Panc1 (cell line): ENCODE results near the gene RBM5. TPM values are rescaled to one million over a fixed set of nuclear protein-coding genes. Genes with fewer than 3 reads are reported as not detected.

Experiments used
- ATAC-seq: fragments of 200-7000 bp; cut with Tn5 transposase; 2 replicates; pipeline ENCODE4 v1.9.1; 2020; ENCODE audit warnings: mild to moderate bottlenecking, moderate library complexity
- BruUV-seq: library from RNA; stranded (reverse); fragments of 400-500 nt; replicated peaks from 2 replicates; lab custom pipeline; 2021; lab: Mats Ljungman, UMichigan
- CTCF ChIA-PET: fragments of 300-600 bp; sonication (Branson Sonifier 250); formaldehyde crosslinking; loops from one replicate; lab custom pipeline; 2022; ENCODE audit warnings: antibody characterized with exemption; lab: Charles Lee
- POLR2A ChIA-PET: fragments of 300-600 bp; sonication (Branson Sonifier 250); formaldehyde crosslinking; loops from one replicate; lab custom pipeline; 2022; ENCODE audit warnings: antibody characterized with exemption; lab: Charles Lee
- DNase-seq: peaks from one replicate; pipeline ENCODE4 v3.0.0-alpha.2; 2010; ENCODE audit warnings: low read depth, low spot score
- H3K27ac ChIP-seq: 2 replicates; pipeline ENCODE4 v1.5.1; 2011; ENCODE audit warnings: mild to moderate bottlenecking, low read length, inconsistent platforms
- H3K27me3 ChIP-seq: fragments of 200-500 bp; sonication (Bioruptor generic); 2 replicates; pipeline ENCODE4 v1.6.0; 2014; ENCODE audit warnings: low read length, inconsistent platforms; ENCODE audit not compliant: control insufficient read depth, insufficient read depth
- H3K36me3 ChIP-seq: fragments of 200-500 bp; sonication (Bioruptor generic); 2 replicates; pipeline ENCODE4 v1.5.1; 2014; ENCODE audit warnings: inconsistent platforms, mild to moderate bottlenecking, low read length, moderate library complexity; ENCODE audit not compliant: control insufficient read depth, insufficient read depth
- H3K4me1 ChIP-seq: 2 replicates; pipeline ENCODE4 v1.5.1; 2011; ENCODE audit warnings: inconsistent platforms, mild to moderate bottlenecking, low read length, moderate library complexity; ENCODE audit not compliant: control insufficient read depth, insufficient read depth
- H3K4me3 ChIP-seq, 2 experiments: 2 replicates each; pipeline ENCODE4 v1.5.1; 2011 to 2012; ENCODE audit warnings: low read depth in 2 of 2, low read length in 2 of 2, mild to moderate bottlenecking in 2 of 2, inconsistent platforms in 1 of 2, moderate library complexity in 1 of 2
- H3K9me3 ChIP-seq: fragments of 200-500 bp; sonication (Bioruptor generic); 2 replicates; pipeline ENCODE4 v1.5.1; 2014; ENCODE audit warnings: low read depth, mild to moderate bottlenecking, inconsistent platforms, low read length, moderate library complexity; ENCODE audit not compliant: control insufficient read depth, insufficient read depth
- POLR2AphosphoS5 ChIP-seq: IDR thresholded peaks from 2 replicates; pipeline ENCODE4 v1.6.1; 2012; ENCODE audit warnings: mild to moderate bottlenecking, low read depth, low read length, moderate library complexity
- SIN3A ChIP-seq: IDR thresholded peaks from 2 replicates; pipeline ENCODE4 v1.6.1; 2012; ENCODE audit warnings: low read depth, mild to moderate bottlenecking, low read length, moderate library complexity, borderline replicate concordance; ENCODE audit not compliant: insufficient read depth
- TCF7L2 ChIP-seq: IDR thresholded peaks from 2 replicates; pipeline ENCODE4 v1.6.1; 2011; ENCODE audit warnings: mild to moderate bottlenecking, low read depth, low read length, inconsistent platforms
- in situ Hi-C: cut with HindIII; loops from 2 replicates; pipeline ENCODE4 v1.10.0; 2016; ENCODE audit warnings: low sequenced_read_pairs, low pct_unique_long_range_greater_than_20kb
- intact Hi-C: fragments of 100-400 bp; cut with micrococcal nuclease; formaldehyde crosslinking; loops from one replicate; pipeline ENCODE4 v1.10.0; 2022; ENCODE audit not compliant: unreplicated experiment
- total RNA-seq: library from RNA; stranded (reverse); gene quantifications from one replicate; pipeline ENCODE4 v1.2.1, GENCODE V29; 2021; ENCODE audit not compliant: unreplicated experiment
- TF ChIP-seq, protein P1 (sequence below): fragments of 450-650 bp; IDR thresholded peaks from 2 replicates; pipeline ENCODE4 v1.5.1; 2017; ENCODE audit warnings: mild to moderate bottlenecking
- TF ChIP-seq, protein P2 (sequence below), 2 experiments: IDR thresholded peaks; 2 replicates each; pipeline ENCODE4 v1.6.1; 2011 to 2012; ENCODE audit warnings: low read depth in 2 of 2, control low read depth in 1 of 2, low read length in 1 of 2, mild to moderate bottlenecking in 1 of 2, moderate library complexity in 1 of 2; ENCODE audit not compliant: insufficient read depth in 1 of 2

RBM5 gene
- total RNA-seq, 1 experiment from 2014 or later: 86.6 TPM

DNA sequence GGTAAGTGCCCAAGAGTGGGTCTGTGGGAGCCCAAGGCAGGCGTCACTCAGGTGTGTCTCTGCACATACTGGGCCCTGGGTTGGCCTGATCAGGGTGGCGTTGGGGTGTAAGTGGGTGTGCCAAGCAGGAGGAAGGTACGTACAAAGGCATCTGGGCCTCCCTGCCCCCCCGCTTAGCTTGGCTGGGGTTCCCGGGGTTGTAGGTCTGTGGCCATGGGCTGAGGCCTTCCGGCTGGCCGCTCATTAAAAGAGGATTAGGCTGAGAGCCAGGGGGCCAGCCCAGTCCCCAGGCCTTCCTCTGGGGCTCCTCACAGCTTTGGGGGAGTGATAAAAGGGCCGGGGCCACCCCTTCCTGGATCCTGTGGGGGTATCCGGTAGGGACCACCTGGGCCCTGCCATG lies 79.7 kb downstream of the RBM5 start:
- no peaks in the 10 kb centered on the region for H3K36me3 ChIP-seq
- POLR2A ChIA-PET: no interaction called here
- peak overlapping the region; percentile 82 for H3K27ac ChIP-seq

More for the DNA sequence above, 79.7 kb downstream of the RBM5 start:
- BruUV-seq: no TSS peak
- DNase-seq (no peak), ATAC-seq (no peak)
- CTCF ChIA-PET: no interaction called here
- Histone ChIP-seq H3K27me3 (no peaks in the 10 kb centered on the region), H3K4me3 (no peak overlapping the region), H3K4me1 (peaks cover 93% of the 10 kb centered on the region), H3K9me3 (no peaks in the 10 kb centered on the region)
- intact Hi-C loops: no loop called here
- in situ Hi-C loops: no loop called here
- TF ChIP-seq, protein P1, sequence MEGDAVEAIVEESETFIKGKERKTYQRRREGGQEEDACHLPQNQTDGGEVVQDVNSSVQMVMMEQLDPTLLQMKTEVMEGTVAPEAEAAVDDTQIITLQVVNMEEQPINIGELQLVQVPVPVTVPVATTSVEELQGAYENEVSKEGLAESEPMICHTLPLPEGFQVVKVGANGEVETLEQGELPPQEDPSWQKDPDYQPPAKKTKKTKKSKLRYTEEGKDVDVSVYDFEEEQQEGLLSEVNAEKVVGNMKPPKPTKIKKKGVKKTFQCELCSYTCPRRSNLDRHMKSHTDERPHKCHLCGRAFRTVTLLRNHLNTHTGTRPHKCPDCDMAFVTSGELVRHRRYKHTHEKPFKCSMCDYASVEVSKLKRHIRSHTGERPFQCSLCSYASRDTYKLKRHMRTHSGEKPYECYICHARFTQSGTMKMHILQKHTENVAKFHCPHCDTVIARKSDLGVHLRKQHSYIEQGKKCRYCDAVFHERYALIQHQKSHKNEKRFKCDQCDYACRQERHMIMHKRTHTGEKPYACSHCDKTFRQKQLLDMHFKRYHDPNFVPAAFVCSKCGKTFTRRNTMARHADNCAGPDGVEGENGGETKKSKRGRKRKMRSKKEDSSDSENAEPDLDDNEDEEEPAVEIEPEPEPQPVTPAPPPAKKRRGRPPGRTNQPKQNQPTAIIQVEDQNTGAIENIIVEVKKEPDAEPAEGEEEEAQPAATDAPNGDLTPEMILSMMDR: no peak
- TF ChIP-seq, protein P2, sequence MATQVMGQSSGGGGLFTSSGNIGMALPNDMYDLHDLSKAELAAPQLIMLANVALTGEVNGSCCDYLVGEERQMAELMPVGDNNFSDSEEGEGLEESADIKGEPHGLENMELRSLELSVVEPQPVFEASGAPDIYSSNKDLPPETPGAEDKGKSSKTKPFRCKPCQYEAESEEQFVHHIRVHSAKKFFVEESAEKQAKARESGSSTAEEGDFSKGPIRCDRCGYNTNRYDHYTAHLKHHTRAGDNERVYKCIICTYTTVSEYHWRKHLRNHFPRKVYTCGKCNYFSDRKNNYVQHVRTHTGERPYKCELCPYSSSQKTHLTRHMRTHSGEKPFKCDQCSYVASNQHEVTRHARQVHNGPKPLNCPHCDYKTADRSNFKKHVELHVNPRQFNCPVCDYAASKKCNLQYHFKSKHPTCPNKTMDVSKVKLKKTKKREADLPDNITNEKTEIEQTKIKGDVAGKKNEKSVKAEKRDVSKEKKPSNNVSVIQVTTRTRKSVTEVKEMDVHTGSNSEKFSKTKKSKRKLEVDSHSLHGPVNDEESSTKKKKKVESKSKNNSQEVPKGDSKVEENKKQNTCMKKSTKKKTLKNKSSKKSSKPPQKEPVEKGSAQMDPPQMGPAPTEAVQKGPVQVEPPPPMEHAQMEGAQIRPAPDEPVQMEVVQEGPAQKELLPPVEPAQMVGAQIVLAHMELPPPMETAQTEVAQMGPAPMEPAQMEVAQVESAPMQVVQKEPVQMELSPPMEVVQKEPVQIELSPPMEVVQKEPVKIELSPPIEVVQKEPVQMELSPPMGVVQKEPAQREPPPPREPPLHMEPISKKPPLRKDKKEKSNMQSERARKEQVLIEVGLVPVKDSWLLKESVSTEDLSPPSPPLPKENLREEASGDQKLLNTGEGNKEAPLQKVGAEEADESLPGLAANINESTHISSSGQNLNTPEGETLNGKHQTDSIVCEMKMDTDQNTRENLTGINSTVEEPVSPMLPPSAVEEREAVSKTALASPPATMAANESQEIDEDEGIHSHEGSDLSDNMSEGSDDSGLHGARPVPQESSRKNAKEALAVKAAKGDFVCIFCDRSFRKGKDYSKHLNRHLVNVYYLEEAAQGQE (IDR thresholded peaks at IDR 0.05; ENCODE audit: insufficient read depth in 1 of 2, low read depth in 2 of 2, low read length in 1 of 2): no peak
- TF ChIP-seq SIN3A (no peak), TCF7L2 (no peak), POLR2AphosphoS5 (no peak)

Other genes with a start within 250 kb of the RBM5 start
- gene TRAIP, start 232.4 kb upstream of the RBM5 start, total RNA-seq: 18.5 TPM
- gene CAMKV, start 219.0 kb upstream of the RBM5 start, total RNA-seq: 0.85 TPM
- gene MST1R, start 185.0 kb upstream of the RBM5 start, total RNA-seq: 27.5 TPM
- 12.9 TPM for gene MON1A, start 159.1 kb upstream of the RBM5 start, total RNA-seq
- gene RBM6, start 148.8 kb upstream of the RBM5 start, total RNA-seq: 43.6 TPM
- gene SEMA3F, start 66.4 kb downstream of the RBM5 start, total RNA-seq: 69.6 TPM
- not detected for gene GNAT1, start 102.7 kb downstream of the RBM5 start, total RNA-seq
- gene SLC38A3, start 116.4 kb downstream of the RBM5 start, total RNA-seq: 6.0 TPM
- gene GNAI2, start 147.3 kb downstream of the RBM5 start, total RNA-seq: 170 TPM
- gene SEMA3B, start 180.2 kb downstream of the RBM5 start, total RNA-seq: 1.4 TPM
- not detected for gene LSMEM2, start 190.2 kb downstream of the RBM5 start, total RNA-seq
- gene IFRD2, start 203.5 kb downstream of the RBM5 start, total RNA-seq: 111 TPM
- 3.9 TPM for gene HYAL3, start 210.5 kb downstream of the RBM5 start, total RNA-seq
- 7.2 TPM for gene NAA80, start 210.5 kb downstream of the RBM5 start, total RNA-seq
- 0.18 TPM for gene HYAL1, start 214.7 kb downstream of the RBM5 start, total RNA-seq
- gene HYAL2, start 233.8 kb downstream of the RBM5 start, total RNA-seq: 41.5 TPM
- gene TUSC2, start 239.3 kb downstream of the RBM5 start, total RNA-seq: 35.3 TPM